BJ (cell line): ENCODE data around the gene GCNT1. TPM values are rescaled to one million over a fixed set of nuclear protein-coding genes. Genes with fewer than 3 reads are reported as not detected.
"Not testable (repeated sequence)": the region's sequence is repeated elsewhere in the genome, so short reads cannot be mapped to it uniquely, and the experiment has no call there.

ENCODE experiments used
- CTCF ChIA-PET: fragments of 350-600 bp; formaldehyde crosslinking; extraction: SDS; loops from one replicate; lab custom pipeline; 2021; ENCODE audit warnings: antibody characterized with exemption, inconsistent platforms; lab: Yijun Ruan, JAX
- POLR2A ChIA-PET: fragments of 300-600 bp; sonication (Branson Sonifier 250); formaldehyde crosslinking; extraction: SDS; loops from one replicate; lab custom pipeline; 2021; ENCODE audit warnings: antibody characterized with exemption; lab: Charles Lee
- DNase-seq: peaks from one replicate; pipeline ENCODE4 v3.0.0-alpha.2; 2011; ENCODE audit warnings: low read depth
- H3K27me3 ChIP-seq: 2 replicates; pipeline ENCODE4 v1.6.0; 2011; ENCODE audit warnings: low read length; ENCODE audit not compliant: control insufficient read depth, insufficient read depth
- H3K36me3 ChIP-seq: 2 replicates; pipeline ENCODE4 v1.5.1; 2011; ENCODE audit warnings: low read length; ENCODE audit not compliant: control insufficient read depth, insufficient read depth
- H3K4me3 ChIP-seq: 2 replicates; pipeline ENCODE4 v1.5.1; 2011; ENCODE audit warnings: low read depth, mild to moderate bottlenecking, control low read depth, low read length
- CTCF ChIP-seq: IDR thresholded peaks from 2 replicates; pipeline ENCODE4 v1.5.1; 2011; ENCODE audit warnings: low read depth, mild to moderate bottlenecking, control low read depth, inconsistent platforms, low read length, moderate library complexity; ENCODE audit not compliant: insufficient read depth
- polyA plus RNA-seq: library from polyadenylated mRNA; depleted of rRNA; stranded (reverse); fragments of >200 nt; gene quantifications from 2 replicates; pipeline ENCODE4 v1.2.3, GENCODE V29; 2011

GCNT1 gene
- polyA plus RNA-seq, 1 experiment: 23.0 TPM

GRCh38 chr9:76516350-76516749 is 57.4 kb downstream of the GCNT1 start:
- no peak overlapping the region for H3K4me3 ChIP-seq
- POLR2A ChIA-PET: interaction anchor here (0.7 kb wide), 1 partner anchor 10 kb away, joined by 3 read pairs; no protein-coding TSS in a partner anchor
- CTCF ChIA-PET: interaction anchor here (0.9 to 1.2 kb wide), 2 partner anchors 140 to 142 kb away, joined by 3 read pairs; no protein-coding TSS in a partner anchor
- no peaks in the 10 kb centered on the region for H3K36me3 ChIP-seq
- no peaks in the 10 kb centered on the region for H3K27me3 ChIP-seq
- TF ChIP-seq CTCF: no peak
- DNase-seq: no peak

- H3K4me3 ChIP-seq: no peak overlapping the region
- H3K36me3 ChIP-seq: no peaks in the 10 kb centered on the region
- ChIA-PET POLR2A (interaction anchor here (0.7 kb wide), 1 partner anchor 9 kb away, joined by 3 read pairs; no protein-coding TSS in a partner anchor), CTCF (interaction anchor here (0.9 to 1.2 kb wide), 2 partner anchors 140 to 141 kb away, joined by 3 read pairs; no protein-coding TSS in a partner anchor)
- no peaks in the 10 kb centered on the region for H3K27me3 ChIP-seq
- DNase-seq: no peak
- TF ChIP-seq CTCF: no peak
Measured at GRCh38 chr9:76516871-76517270, 57.9 kb downstream of the GCNT1 start.

GRCh38 chr9:76519075-76519835 is 60.3 kb downstream of the GCNT1 start:
- Histone ChIP-seq H3K36me3 (no peaks in the 10 kb centered on the region), H3K4me3 (no peak overlapping the region), H3K27me3 (no peaks in the 10 kb centered on the region)
- no peak for DNase-seq
- ChIA-PET CTCF (no interaction called here), POLR2A (no interaction called here)
- no peak for TF ChIP-seq CTCF

GRCh38 chr9:76521244-76521681 is 62.3 kb downstream of the GCNT1 start:
- Histone ChIP-seq H3K27me3 (no peaks in the 10 kb centered on the region), H3K4me3 (no peak overlapping the region), H3K36me3 (no peaks in the 10 kb centered on the region)
- DNase-seq: no peak
- TF ChIP-seq CTCF: no peak
- ChIA-PET CTCF (no interaction called here), POLR2A (no interaction called here)

- DNase-seq: no peak
- ChIA-PET CTCF (interaction anchor here (0.6 kb wide), 1 partner anchor 126 kb away, joined by 3 read pairs; no protein-coding TSS in a partner anchor), POLR2A (no interaction called here)
- H3K27me3 ChIP-seq: no peaks in the 10 kb centered on the region
- H3K4me3 ChIP-seq: no peak overlapping the region
- TF ChIP-seq CTCF: no peak
- no peaks in the 10 kb centered on the region for H3K36me3 ChIP-seq
Measured at GRCh38 chr9:76521906-76522305, 62.9 kb downstream of the GCNT1 start.

- H3K36me3 ChIP-seq, H3K4me3 ChIP-seq, CTCF ChIA-PET, H3K27me3 ChIP-seq, DNase-seq: not testable (repeated sequence)
- POLR2A ChIA-PET: interaction anchor here (0.6 kb wide), 1 partner anchor 70 kb away, joined by 3 read pairs; no protein-coding TSS in a partner anchor
Measured at GRCh38 chr9:76523617-76524200, 64.7 kb downstream of the GCNT1 start.
